Kidney capillary endothelial cell (primary cell): ENCODE results near the gene OR8B4.
A peak's percentile ranks its signal among the peaks of the same experiment; 100 is the strongest.
"Not testable (repeated sequence)": the region's sequence is repeated elsewhere in the genome, so short reads cannot be mapped to it uniquely, and the experiment has no call there.

Source experiments
- DNase-seq: peaks from one replicate; pipeline ENCODE4 v3.0.0-alpha.2; 2018; ENCODE audit warnings: low spot score

OR8B4 gene

GRCh38 chr11:124405581-124405980, 19.1 kb downstream of the OR8B4 start:
- peak; percentile 62 for DNase-seq

- not testable (repeated sequence) for DNase-seq
Observed at GRCh38 chr11:124403186-124403585, 21.5 kb downstream of the OR8B4 start.

GRCh38 chr11:124402326-124402922, 22.2 kb downstream of the OR8B4 start:
- peak; percentile 88 for DNase-seq

GRCh38 chr11:124398924-124399323, 25.7 kb downstream of the OR8B4 start, which contains the start of gene OR8B3:
OR8B3 (minus strand) TSS chr11:124399024; CDS start chr11:124397351, 1,673 bp downstream.
- DNase-seq, result no peak

- DNase-seq, result not testable (repeated sequence)
Observed at GRCh38 chr11:124396847-124397246, 27.8 kb downstream of the OR8B4 start.

- no peak for DNase-seq
Observed at GRCh38 chr11:124394408-124394807, 30.3 kb downstream of the OR8B4 start.

GRCh38 chr11:124384399-124384798, 40.3 kb downstream of the OR8B4 start, which contains the start of gene OR8B2:
OR8B2 (minus strand) TSS chr11:124384499; CDS start chr11:124383343, 1,156 bp downstream.
- DNase-seq, result no peak

- not testable (repeated sequence) for DNase-seq
Observed at GRCh38 chr11:124382857-124383256, 41.8 kb downstream of the OR8B4 start.

- DNase-seq, result no peak
Observed at GRCh38 chr11:124380585-124380984, 44.1 kb downstream of the OR8B4 start.

GRCh38 chr11:124376280-124376679, 48.4 kb downstream of the OR8B4 start:
- no peak for DNase-seq
